Stomach smooth muscle (tissue), 2 donors: ENCODE data around the gene EMILIN3.

Experiments
- H3K27ac ChIP-seq: one replicate; pipeline ENCODE4 v1.7.0; 2013; ENCODE audit warnings: mild to moderate bottlenecking, low read length, inconsistent platforms
- H3K27me3 ChIP-seq, 2 donors: one replicate each; pipeline ENCODE4 v1.7.0; 2013; ENCODE audit warnings: low read length in 2 of 2; ENCODE audit not compliant: insufficient read depth in 2 of 2, control insufficient read depth in 1 of 2
- H3K36me3 ChIP-seq, 2 donors: one replicate each; pipeline ENCODE4 v1.7.0; 2013; ENCODE audit warnings: low read length in 2 of 2; ENCODE audit not compliant: control insufficient read depth in 2 of 2, insufficient read depth in 2 of 2
- H3K4me1 ChIP-seq: one replicate; pipeline ENCODE4 v1.7.0; 2013; ENCODE audit warnings: low read length; ENCODE audit not compliant: control insufficient read depth, insufficient read depth
- H3K4me3 ChIP-seq, 2 donors: one replicate each; pipeline ENCODE4 v1.7.0; 2013; ENCODE audit warnings: low read length in 2 of 2
- H3K9ac ChIP-seq, 2 donors: one replicate each; pipeline ENCODE4 v1.7.0; 2013; ENCODE audit warnings: low read length in 2 of 2, mild to moderate bottlenecking in 1 of 2
- H3K9me3 ChIP-seq, 2 donors: one replicate each; pipeline ENCODE4 v1.7.0; 2013; ENCODE audit warnings: low read length in 2 of 2; ENCODE audit not compliant: control insufficient read depth in 2 of 2
- donor health status: healthy.
- donor health status: Pancreatic carcinoma.

Gene EMILIN3

GRCh38 chr20:41366546-41367392, at the start of gene EMILIN3:
TSS of gene EMILIN3 (minus strand) at chr20:41366818. CDS start at chr20:41366634, 184 bp downstream.
- no peaks in the 10 kb centered on the region for H3K36me3 ChIP-seq
- H3K4me3 ChIP-seq = peak within 1 kb of the TSS; percentile 19 to 64
- H3K9me3 ChIP-seq = peaks cover 0 to 4% of the 10 kb centered on the region in 2 donors
- no peak within 1 kb of the TSS for H3K27ac ChIP-seq
- peaks cover 11% of the 10 kb centered on the region for H3K4me1 ChIP-seq
- H3K27me3 ChIP-seq = peaks cover 32 to 34% of the 10 kb centered on the region in 2 donors
- H3K9ac ChIP-seq = no peak within 1 kb of the TSS

GRCh38 chr20:41415191-41415590, 48.6 kb upstream of the EMILIN3 start:
- Histone ChIP-seq H3K9ac (no peak overlapping the region), H3K4me3 (no peak overlapping the region), H3K27ac (no peak overlapping the region), H3K27me3 (no peaks in the 10 kb centered on the region), H3K36me3 (peaks cover 60 to 63% of the 10 kb centered on the region in 2 donors), H3K9me3 (no peaks in the 10 kb centered on the region), H3K4me1 (no peaks in the 10 kb centered on the region)

- H3K4me1 ChIP-seq = no peaks in the 10 kb centered on the region
- no peak overlapping the region for H3K4me3 ChIP-seq
- no peaks in the 10 kb centered on the region for H3K27me3 ChIP-seq
- H3K9ac ChIP-seq = no peak overlapping the region
- no peak overlapping the region for H3K27ac ChIP-seq
- H3K9me3 ChIP-seq = no peaks in the 10 kb centered on the region
- peaks cover 70 to 73% of the 10 kb centered on the region in 2 donors for H3K36me3 ChIP-seq
Observed at GRCh38 chr20:41413169-41413568, 46.6 kb upstream of the EMILIN3 start.

- Histone ChIP-seq H3K9me3 (no peaks in the 10 kb centered on the region), H3K9ac (no peak overlapping the region), H3K27ac (no peak overlapping the region), H3K4me3 (no peak overlapping the region), H3K27me3 (no peaks in the 10 kb centered on the region), H3K36me3 (peaks cover 68 to 72% of the 10 kb centered on the region in 2 donors), H3K4me1 (no peaks in the 10 kb centered on the region)
Observed at GRCh38 chr20:41412324-41413120, 45.9 kb upstream of the EMILIN3 start.

GRCh38 chr20:41411391-41411847, 44.8 kb upstream of the EMILIN3 start:
- Histone ChIP-seq H3K36me3 (peaks cover 66 to 73% of the 10 kb centered on the region in 2 donors), H3K4me3 (no peak overlapping the region), H3K27ac (no peak overlapping the region), H3K9me3 (no peaks in the 10 kb centered on the region), H3K27me3 (no peaks in the 10 kb centered on the region), H3K4me1 (no peaks in the 10 kb centered on the region), H3K9ac (no peak overlapping the region)

- H3K9me3 ChIP-seq = no peaks in the 10 kb centered on the region
- H3K36me3 ChIP-seq = peaks cover 63 to 70% of the 10 kb centered on the region in 2 donors
Observed at GRCh38 chr20:41408986-41409385, 42.4 kb upstream of the EMILIN3 start.

DNA sequence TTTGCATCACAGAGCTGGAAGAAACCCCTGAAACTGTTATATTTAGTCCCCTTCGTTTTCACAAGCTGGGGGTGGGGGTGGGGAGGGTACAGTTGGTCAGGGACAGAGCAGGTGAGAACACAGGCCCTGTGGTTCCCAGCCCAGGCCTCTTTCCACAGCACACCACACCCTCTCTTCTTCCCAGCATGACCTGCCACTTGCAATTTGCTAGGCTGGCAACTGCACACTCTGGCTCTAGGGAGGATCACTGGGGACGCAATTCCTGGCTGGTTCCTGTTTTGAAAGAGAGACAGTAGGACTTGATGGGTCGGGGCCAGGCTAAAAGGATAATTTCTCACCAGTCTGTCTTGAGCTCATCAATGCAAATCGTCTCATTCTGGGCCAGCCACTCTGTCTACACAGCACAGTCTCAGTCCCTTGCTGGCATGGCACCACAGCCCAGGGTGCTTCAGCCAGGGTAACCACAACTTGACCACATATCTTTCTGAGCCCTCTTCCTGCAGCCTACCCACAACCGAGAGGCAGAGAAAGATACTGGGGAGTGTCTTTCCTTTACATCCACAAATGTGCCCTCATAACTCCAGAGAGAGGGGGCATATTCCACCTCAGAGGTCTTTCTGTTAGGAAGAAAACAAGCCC, 41.7 kb upstream of the EMILIN3 start:
- no peaks in the 10 kb centered on the region for H3K9me3 ChIP-seq
- H3K36me3 ChIP-seq = peaks cover 66 to 70% of the 10 kb centered on the region in 2 donors
- no peaks in the 10 kb centered on the region for H3K27me3 ChIP-seq
- H3K9ac ChIP-seq = no peak overlapping the region
- no peak overlapping the region for H3K4me3 ChIP-seq
- no peaks in the 10 kb centered on the region for H3K4me1 ChIP-seq
- H3K27ac ChIP-seq = no peak overlapping the region

More at GRCh38 chr20:41408986-41409385, 42.4 kb upstream of the EMILIN3 start:
- Histone ChIP-seq H3K9ac (no peak overlapping the region), H3K4me1 (no peaks in the 10 kb centered on the region), H3K27me3 (no peaks in the 10 kb centered on the region), H3K4me3 (no peak overlapping the region), H3K27ac (no peak overlapping the region)

DNA sequence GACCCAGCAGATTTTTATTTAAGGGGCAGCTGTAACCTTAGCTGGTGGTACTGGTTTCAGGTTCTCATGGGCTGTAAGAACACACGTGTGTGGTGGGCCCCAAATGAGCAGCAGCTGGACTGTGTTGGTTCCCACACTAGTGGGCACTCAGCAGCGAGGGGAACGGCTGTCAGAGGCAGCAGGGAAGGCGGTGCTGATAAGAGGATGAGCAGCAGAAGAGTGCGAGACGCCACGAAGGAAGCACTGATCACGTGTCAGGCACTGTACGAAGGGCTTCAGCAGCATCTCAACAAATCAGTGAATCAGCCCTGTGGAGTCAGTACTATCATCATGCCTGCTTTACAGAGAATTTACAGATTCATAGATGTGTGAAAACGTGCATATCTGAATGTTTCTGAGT, 41.0 kb upstream of the EMILIN3 start:
- no peak overlapping the region for H3K27ac ChIP-seq
- H3K36me3 ChIP-seq = peaks cover 66 to 69% of the 10 kb centered on the region in 2 donors
- no peaks in the 10 kb centered on the region for H3K9me3 ChIP-seq
- H3K4me1 ChIP-seq = no peaks in the 10 kb centered on the region
- H3K9ac ChIP-seq = no peak overlapping the region
- H3K27me3 ChIP-seq = no peaks in the 10 kb centered on the region
- no peak overlapping the region for H3K4me3 ChIP-seq

- Histone ChIP-seq H3K9ac (no peak overlapping the region), H3K27me3 (no peaks in the 10 kb centered on the region), H3K36me3 (peaks cover 62 to 66% of the 10 kb centered on the region in 2 donors)
Observed at GRCh38 chr20:41406896-41407444, 40.4 kb upstream of the EMILIN3 start.

GRCh38 chr20:41406353-41406752, 39.7 kb upstream of the EMILIN3 start:
- H3K36me3 ChIP-seq = peaks cover 57 to 62% of the 10 kb centered on the region in 2 donors

More at GRCh38 chr20:41406896-41407444, 40.4 kb upstream of the EMILIN3 start:
- H3K27ac ChIP-seq = no peak overlapping the region
- H3K4me1 ChIP-seq = no peaks in the 10 kb centered on the region
- no peaks in the 10 kb centered on the region for H3K9me3 ChIP-seq
- H3K4me3 ChIP-seq = no peak overlapping the region

More at GRCh38 chr20:41406353-41406752, 39.7 kb upstream of the EMILIN3 start:
- Histone ChIP-seq H3K9me3 (no peaks in the 10 kb centered on the region), H3K4me1 (no peaks in the 10 kb centered on the region), H3K9ac (no peak overlapping the region), H3K4me3 (no peak overlapping the region), H3K27me3 (no peaks in the 10 kb centered on the region), H3K27ac (no peak overlapping the region)
